Vagina (tissue), 2 donors: ENCODE measurements around the gene C1QTNF12. TPM values are rescaled to one million over a fixed set of nuclear protein-coding genes. Genes with fewer than 3 reads are reported as not detected.

ENCODE experiments used
- DNase-seq, 2 donors: peaks; one replicate each; pipeline ENCODE4 v3.0.0-alpha.2; 2017; ENCODE audit errors: extremely low spot score in 2 of 2
- H3K27ac ChIP-seq: fragments of 200-600 bp; sonication (generic); one replicate; pipeline ENCODE4 v1.5.1; 2019
- H3K27me3 ChIP-seq: fragments of 200-600 bp; sonication (generic); one replicate; pipeline ENCODE4 v1.5.1; 2019
- H3K36me3 ChIP-seq, 2 donors: fragments of 200-600 bp; sonication (generic); one replicate each; pipeline ENCODE4 v1.5.1; 2017 to 2019
- H3K4me1 ChIP-seq: fragments of 200-600 bp; sonication (generic); one replicate; pipeline ENCODE4 v1.5.1; 2019
- H3K4me3 ChIP-seq, 2 donors: fragments of 200-600 bp; sonication (generic); 1 replicate in 1 of 2; 2 replicates in 1 of 2; pipeline ENCODE4 v1.5.1; 2016 to 2019
- H3K9me3 ChIP-seq: fragments of 200-600 bp; sonication (generic); one replicate; pipeline ENCODE4 v1.5.1; 2019
- POLR2A ChIP-seq, 2 donors: fragments of 450-650 bp; IDR thresholded peaks; one replicate each; pipeline ENCODE4 v1.6.1; 2017; ENCODE audit warnings: antibody characterized with exemption in 2 of 2, mild to moderate bottlenecking in 2 of 2, moderate library complexity in 2 of 2
- POLR2AphosphoS5 ChIP-seq, 2 donors: sonication (generic); formaldehyde crosslinking; IDR thresholded peaks; one replicate each; pipeline ENCODE4 v1.9.0; 2017; ENCODE audit warnings: antibody characterized with exemption in 2 of 2, mild to moderate bottlenecking in 2 of 2, low read depth in 1 of 2; ENCODE audit not compliant: insufficient read depth in 1 of 2
- intact Hi-C: fragments of 100-400 bp; cut with DNase I; formaldehyde crosslinking; loops from one replicate; pipeline ENCODE4 v1.15.1; 2023
- total RNA-seq: library from RNA; depleted of rRNA; stranded (reverse); fragments of >200 nt; gene quantifications from one replicate; pipeline ENCODE4 v1.2.3, GENCODE V29; 2016
- TF ChIP-seq, protein P1 (sequence below), 3 experiments: fragments of 450-650 bp in 2 of 3; fragments of 200-600 bp in 1 of 3; sonication (generic) in 1 of 3; IDR thresholded peaks; one replicate each; pipeline ENCODE4 v1.5.1; 2017 to 2019; ENCODE audit warnings: antibody characterized with exemption in 3 of 3, mild to moderate bottlenecking in 2 of 3, moderate library complexity in 2 of 3

Gene C1QTNF12
- total RNA-seq, 1 donor from 2014 or later, result not detected

DNA sequence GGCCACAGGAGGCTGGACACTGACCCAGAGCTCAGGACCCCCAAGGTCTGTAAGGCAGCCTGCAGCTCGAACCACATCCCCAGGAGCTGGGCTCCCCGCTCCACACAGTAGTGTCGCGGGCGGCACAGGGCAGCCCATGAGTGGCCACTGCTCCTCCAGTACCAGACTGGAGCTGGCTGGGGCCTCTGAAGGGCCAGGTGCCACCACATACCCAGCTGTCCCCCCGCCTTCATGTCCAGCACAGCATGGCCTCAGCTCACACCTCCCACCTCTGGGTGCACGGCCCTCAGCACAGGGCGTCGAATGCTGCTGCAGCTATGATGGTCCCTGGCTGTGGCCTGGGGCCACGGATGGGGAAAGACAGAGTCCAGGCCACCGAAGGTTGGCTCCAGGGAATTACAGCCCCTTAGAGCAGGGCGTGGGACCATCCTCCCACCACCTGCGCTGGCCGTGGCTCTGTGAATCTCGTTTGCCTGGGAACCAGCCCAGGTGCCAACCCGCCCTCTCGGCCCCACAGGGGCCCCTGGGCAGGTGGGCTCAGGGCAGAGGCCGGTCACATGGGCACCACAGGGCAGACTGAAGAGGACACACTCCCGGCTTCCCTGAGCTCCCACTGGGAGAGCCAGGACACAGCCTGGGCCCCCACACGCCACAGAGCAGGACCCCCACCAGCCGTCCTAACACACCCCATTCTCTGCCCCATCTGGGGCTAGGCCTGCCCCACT is 30.5 kb downstream of the C1QTNF12 start:
- peaks cover 0 to 31% of the 10 kb centered on the region in 2 donors for H3K36me3 ChIP-seq
- intact Hi-C loops, result no loop called here
- no peak overlapping the region for H3K27ac ChIP-seq

DNA sequence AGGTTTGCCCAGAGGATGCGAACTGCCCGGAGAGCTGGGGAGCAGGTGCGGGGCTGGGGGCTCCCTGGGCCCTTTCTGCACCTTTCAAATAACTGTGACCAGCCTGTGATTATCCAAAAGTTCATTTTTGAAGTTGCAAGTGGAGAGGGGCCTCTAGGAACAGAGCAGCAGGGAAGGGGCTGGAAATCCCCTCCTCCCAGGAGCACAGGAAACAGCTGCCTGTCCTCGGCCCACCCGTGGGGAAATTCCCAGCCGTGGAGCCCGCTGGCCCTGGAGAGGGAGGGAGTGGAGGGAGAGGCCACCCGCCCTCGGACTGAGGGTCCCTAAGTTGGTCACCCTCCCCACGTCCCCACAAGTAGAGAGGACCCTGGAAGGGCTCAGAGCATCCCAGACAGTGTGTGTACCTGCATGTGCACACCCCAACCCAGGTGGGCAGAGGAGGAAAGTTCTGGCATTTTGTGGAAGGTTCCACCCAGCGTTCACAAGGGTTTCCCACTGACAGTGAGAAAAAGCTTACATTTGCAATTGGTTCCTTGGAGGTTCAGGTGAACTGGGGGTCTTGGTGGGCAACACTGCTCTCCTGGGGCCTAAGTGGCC is 31.3 kb downstream of the C1QTNF12 start:
- DNase-seq, result no peak
- Histone ChIP-seq H3K4me3 (no peak overlapping the region), H3K9me3 (no peaks in the 10 kb centered on the region), H3K36me3 (peaks cover 0 to 31% of the 10 kb centered on the region in 2 donors), H3K27me3 (no peaks in the 10 kb centered on the region), H3K4me1 (peaks cover 13% of the 10 kb centered on the region), H3K27ac (no peak overlapping the region)
- TF ChIP-seq POLR2AphosphoS5 (IDR thresholded peaks at IDR 0.05; ENCODE audit: insufficient read depth in 1 of 2, low read depth in 1 of 2) (no peak), POLR2A (IDR thresholded peaks at IDR 0.05) (no peak)
- TF ChIP-seq, protein P1, sequence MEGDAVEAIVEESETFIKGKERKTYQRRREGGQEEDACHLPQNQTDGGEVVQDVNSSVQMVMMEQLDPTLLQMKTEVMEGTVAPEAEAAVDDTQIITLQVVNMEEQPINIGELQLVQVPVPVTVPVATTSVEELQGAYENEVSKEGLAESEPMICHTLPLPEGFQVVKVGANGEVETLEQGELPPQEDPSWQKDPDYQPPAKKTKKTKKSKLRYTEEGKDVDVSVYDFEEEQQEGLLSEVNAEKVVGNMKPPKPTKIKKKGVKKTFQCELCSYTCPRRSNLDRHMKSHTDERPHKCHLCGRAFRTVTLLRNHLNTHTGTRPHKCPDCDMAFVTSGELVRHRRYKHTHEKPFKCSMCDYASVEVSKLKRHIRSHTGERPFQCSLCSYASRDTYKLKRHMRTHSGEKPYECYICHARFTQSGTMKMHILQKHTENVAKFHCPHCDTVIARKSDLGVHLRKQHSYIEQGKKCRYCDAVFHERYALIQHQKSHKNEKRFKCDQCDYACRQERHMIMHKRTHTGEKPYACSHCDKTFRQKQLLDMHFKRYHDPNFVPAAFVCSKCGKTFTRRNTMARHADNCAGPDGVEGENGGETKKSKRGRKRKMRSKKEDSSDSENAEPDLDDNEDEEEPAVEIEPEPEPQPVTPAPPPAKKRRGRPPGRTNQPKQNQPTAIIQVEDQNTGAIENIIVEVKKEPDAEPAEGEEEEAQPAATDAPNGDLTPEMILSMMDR (IDR thresholded peaks at IDR 0.05), result no peak
- intact Hi-C loops, result no loop called here

More for the DNA sequence above, 30.5 kb downstream of the C1QTNF12 start:
- TF ChIP-seq, protein P1 (IDR thresholded peaks at IDR 0.05), result no peak
- no peak for TF ChIP-seq POLR2A (IDR thresholded peaks at IDR 0.05)
- no peak for TF ChIP-seq POLR2AphosphoS5 (IDR thresholded peaks at IDR 0.05; ENCODE audit: insufficient read depth in 1 of 2, low read depth in 1 of 2)
- Histone ChIP-seq H3K27me3 (no peaks in the 10 kb centered on the region), H3K9me3 (no peaks in the 10 kb centered on the region), H3K4me3 (no peak overlapping the region), H3K4me1 (peaks cover 13% of the 10 kb centered on the region)
- no peak for DNase-seq

DNA sequence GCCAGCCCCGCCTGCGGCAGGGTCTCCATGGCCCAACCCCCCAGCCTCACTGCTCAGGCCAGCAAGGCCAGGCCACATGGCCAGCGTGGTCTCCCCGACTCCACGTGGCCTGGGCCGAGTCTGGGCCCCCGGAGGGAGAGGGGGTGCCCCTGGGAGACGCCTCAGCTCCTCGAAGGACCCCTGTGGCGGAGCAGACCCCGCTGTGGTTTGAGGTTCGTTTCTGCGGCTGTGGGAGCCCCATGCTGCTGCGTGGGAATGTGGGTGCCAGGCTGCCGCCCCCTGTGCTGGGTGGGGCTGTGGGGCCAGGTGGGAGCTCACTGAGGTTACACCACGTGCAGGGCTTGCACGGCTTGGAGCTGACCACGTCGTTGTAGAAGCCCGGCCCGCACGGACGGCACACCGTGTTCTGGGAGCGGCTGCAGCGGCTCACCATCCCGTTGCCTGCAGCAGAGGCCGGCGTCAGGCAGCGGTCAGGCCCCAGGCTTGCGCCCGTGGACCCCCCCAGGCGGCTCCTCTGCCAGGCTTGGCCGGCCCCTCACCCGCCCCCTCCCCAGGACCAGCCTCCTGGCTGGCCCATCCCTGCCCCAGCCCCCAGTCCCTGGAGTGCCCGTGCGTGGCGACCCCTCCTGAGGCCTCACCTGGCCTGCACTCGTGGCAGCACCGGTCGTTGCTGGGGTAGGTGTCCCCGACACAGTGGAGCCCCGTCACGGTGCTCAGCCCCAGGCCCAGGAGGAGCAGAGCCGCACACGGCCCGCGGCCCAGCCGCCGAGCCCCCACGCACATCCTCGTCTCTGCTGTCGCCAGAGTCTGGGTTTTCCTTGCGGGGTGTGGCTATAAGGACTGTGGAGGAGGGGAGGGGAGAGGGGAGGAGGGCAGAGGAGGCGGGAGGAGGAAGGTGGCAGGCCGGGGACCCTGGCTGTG is 32.9 kb downstream of the C1QTNF12 start, which contains the start of gene TNFRSF4:
TSS of gene TNFRSF4 (minus strand) at position 809 of the 921 bp plus-strand sequence. CDS start at position 783, 26 bp downstream.
- no peaks in the 10 kb centered on the region for H3K9me3 ChIP-seq
- DNase-seq, result no peak
- peaks cover 0 to 25% of the 10 kb centered on the region in 2 donors for H3K36me3 ChIP-seq
- TF ChIP-seq POLR2AphosphoS5 (IDR thresholded peaks at IDR 0.05; ENCODE audit: insufficient read depth in 1 of 2, low read depth in 1 of 2) (no peak), POLR2A (IDR thresholded peaks at IDR 0.05) (no peak)
- TF ChIP-seq, protein P1 (IDR thresholded peaks at IDR 0.05), result no peak
- peak within 1 kb of the TSS; percentile 8 to 32 for H3K4me3 ChIP-seq
- peaks cover 21% of the 10 kb centered on the region for H3K4me1 ChIP-seq
- H3K27me3 ChIP-seq, result no peaks in the 10 kb centered on the region
- H3K27ac ChIP-seq, result no peak within 1 kb of the TSS
- intact Hi-C loops, result no loop called here

DNA sequence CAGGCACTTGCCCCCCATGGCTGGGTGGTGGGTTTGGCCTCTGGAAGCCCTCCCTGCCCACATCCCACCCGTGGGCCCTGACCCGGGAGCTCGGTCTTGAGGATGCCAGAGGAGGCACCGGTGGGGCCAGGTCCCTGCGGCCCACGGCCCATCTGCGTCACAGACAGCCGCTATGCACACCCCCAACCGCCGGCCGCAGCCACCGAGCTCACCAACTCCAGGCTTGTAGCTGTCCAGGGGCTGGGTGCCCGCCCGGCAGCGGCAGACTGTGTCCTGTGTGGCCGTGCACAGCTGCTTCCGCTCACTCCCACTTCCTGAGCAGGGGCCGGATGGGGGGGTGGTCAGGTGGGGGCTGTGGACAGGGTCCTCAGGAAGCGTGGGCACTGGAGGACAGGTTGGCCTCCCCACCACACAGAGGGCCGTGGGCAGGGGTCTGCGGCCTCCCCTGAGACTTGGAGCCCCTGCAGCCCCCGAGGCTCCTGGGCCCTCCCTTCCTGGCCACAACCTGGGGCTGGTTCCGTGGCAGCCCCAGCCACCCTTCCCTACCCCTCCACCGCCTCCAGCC is 33.7 kb downstream of the C1QTNF12 start:
- Histone ChIP-seq H3K9me3 (no peaks in the 10 kb centered on the region), H3K36me3 (peaks cover 0 to 18% of the 10 kb centered on the region in 2 donors), H3K4me1 (peaks cover 29% of the 10 kb centered on the region), H3K27me3 (no peaks in the 10 kb centered on the region), H3K27ac (no peak overlapping the region), H3K4me3 (peak overlapping the region; percentile 8 to 32)
- no peak for DNase-seq
- TF ChIP-seq, protein P1 (IDR thresholded peaks at IDR 0.05), result no peak
- TF ChIP-seq POLR2AphosphoS5 (IDR thresholded peaks at IDR 0.05; ENCODE audit: insufficient read depth in 1 of 2, low read depth in 1 of 2) (no peak), POLR2A (IDR thresholded peaks at IDR 0.05) (no peak)
- intact Hi-C loops, result no loop called here
